Cardiac muscle cell (in vitro differentiated cells and primary cell): ENCODE results near the gene TMEM50B. TPM values are rescaled to one million over a fixed set of nuclear protein-coding genes. Genes with fewer than 3 reads are reported as not detected.
"Not testable (repeated sequence)": the region's sequence is repeated elsewhere in the genome, so short reads cannot be mapped to it uniquely, and the experiment has no call there.

Experiments used
- DNase-seq, 2 donors: peaks; one replicate each; pipeline versions ENCODE4 v3.0.0 to v3.0.0-alpha.2; 2010 to 2017; ENCODE audit warnings: low read depth in 1 of 2, low spot score in 1 of 2
- H3K27ac ChIP-seq: fragments of 200-600 bp; sonication (generic); 2 replicates; pipeline ENCODE4 v1.5.1; 2016
- H3K27me3 ChIP-seq: fragments of 200-600 bp; sonication (generic); 2 replicates; pipeline ENCODE4 v1.6.0; 2016; ENCODE audit warnings: control low read depth
- H3K36me3 ChIP-seq: fragments of 200-600 bp; sonication (generic); 2 replicates; pipeline ENCODE4 v1.5.1; 2016; ENCODE audit warnings: control low read depth
- H3K4me1 ChIP-seq: fragments of 200-600 bp; sonication (generic); 2 replicates; pipeline ENCODE4 v1.8.1; 2017; ENCODE audit warnings: low read depth, mild to moderate bottlenecking, mixed run types
- H3K4me3 ChIP-seq: fragments of 200-600 bp; sonication (generic); 2 replicates; pipeline ENCODE4 v1.5.1; 2016; ENCODE audit warnings: mild to moderate bottlenecking
- H3K9me3 ChIP-seq: fragments of 200-600 bp; sonication (generic); 2 replicates; pipeline ENCODE4 v1.5.1; 2017; ENCODE audit warnings: low read depth, mild to moderate bottlenecking, control low read depth
- CTCF ChIP-seq: IDR thresholded peaks from 2 replicates; pipeline ENCODE4 v1.5.1; 2012; ENCODE audit warnings: low read depth, mild to moderate bottlenecking, low read length
- polyA plus RNA-seq: library from polyadenylated mRNA; unstranded; fragments of >200 nt; fragmentation: Nextera tagmentation; extraction: Ambion mirVana; gene quantifications from 2 replicates; pipeline ENCODE4 v1.2.1, GENCODE V29; 2016
- total RNA-seq: library from RNA; depleted of rRNA; stranded (reverse); fragments of >200 nt; gene quantifications from 2 replicates; pipeline ENCODE4 v1.2.3, GENCODE V29; 2016

TMEM50B gene
- total and polyA plus RNA-seq, 2 experiments from 2014 or later = 50.2 to 138 TPM

GRCh38 chr21:33418691-33419090, 61.1 kb downstream of the TMEM50B start:
- Histone ChIP-seq H3K4me3 (no peak overlapping the region), H3K27ac (no peak overlapping the region), H3K36me3 (peaks cover 25% of the 10 kb centered on the region), H3K27me3 (no peaks in the 10 kb centered on the region), H3K4me1 (no peaks in the 10 kb centered on the region), H3K9me3 (no peaks in the 10 kb centered on the region)
- peak in 1 of 2 donors; percentile 33 for DNase-seq
- TF ChIP-seq CTCF = no peak

GRCh38 chr21:33414926-33415325, 64.8 kb downstream of the TMEM50B start:
- peaks cover 13% of the 10 kb centered on the region for H3K36me3 ChIP-seq
- H3K27ac ChIP-seq = no peak overlapping the region
- no peaks in the 10 kb centered on the region for H3K9me3 ChIP-seq
- no peaks in the 10 kb centered on the region for H3K27me3 ChIP-seq
- TF ChIP-seq CTCF = no peak
- no peak overlapping the region for H3K4me3 ChIP-seq
- peaks cover 7% of the 10 kb centered on the region for H3K4me1 ChIP-seq
- no peak for DNase-seq

GRCh38 chr21:33414068-33414467, 65.7 kb downstream of the TMEM50B start:
- H3K27me3 ChIP-seq = no peaks in the 10 kb centered on the region
- H3K27ac ChIP-seq = no peak overlapping the region
- no peak for TF ChIP-seq CTCF
- H3K9me3 ChIP-seq = no peaks in the 10 kb centered on the region
- peaks cover 7% of the 10 kb centered on the region for H3K4me1 ChIP-seq
- H3K4me3 ChIP-seq = no peak overlapping the region
- H3K36me3 ChIP-seq = peaks cover 13% of the 10 kb centered on the region
- DNase-seq = no peak

- Histone ChIP-seq H3K36me3 (peaks cover 13% of the 10 kb centered on the region), H3K27me3 (no peaks in the 10 kb centered on the region), H3K4me1 (peaks cover 7% of the 10 kb centered on the region), H3K27ac (peak overlapping the region; percentile 43), H3K4me3 (no peak overlapping the region), H3K9me3 (no peaks in the 10 kb centered on the region)
- TF ChIP-seq CTCF = no peak
- DNase-seq = no peak
Measured at GRCh38 chr21:33412832-33413519, 66.8 kb downstream of the TMEM50B start.

GRCh38 chr21:33412439-33412831, 67.3 kb downstream of the TMEM50B start:
- H3K27me3 ChIP-seq, H3K9me3 ChIP-seq, H3K4me1 ChIP-seq, H3K4me3 ChIP-seq, DNase-seq: not testable (repeated sequence)
- Histone ChIP-seq H3K36me3 (peaks cover 12% of the 10 kb centered on the region), H3K27ac (peak overlapping the region; percentile 43)

GRCh38 chr21:33411949-33412430, 67.8 kb downstream of the TMEM50B start:
- TF ChIP-seq CTCF = no peak
- no peaks in the 10 kb centered on the region for H3K27me3 ChIP-seq
- DNase-seq = peak in 1 of 2 donors; percentile 51
- H3K4me3 ChIP-seq = no peak overlapping the region
- H3K27ac ChIP-seq = no peak overlapping the region
- H3K36me3 ChIP-seq = peaks cover 8% of the 10 kb centered on the region
- no peaks in the 10 kb centered on the region for H3K9me3 ChIP-seq
- peaks cover 7% of the 10 kb centered on the region for H3K4me1 ChIP-seq
